Vagina (tissue), 2 donors: Measurements from ENCODE around the gene DICER1. TPM values are rescaled to one million over a fixed set of nuclear protein-coding genes. Genes with fewer than 3 reads are reported as not detected.
"Not testable (repeated sequence)": the region's sequence is repeated elsewhere in the genome, so short reads cannot be mapped to it uniquely, and the experiment has no call there.

Source experiments
- DNase-seq, 2 donors: peaks; one replicate each; pipeline ENCODE4 v3.0.0-alpha.2; 2017; ENCODE audit errors: extremely low spot score in 2 of 2
- H3K27ac ChIP-seq: fragments of 200-600 bp; sonication (generic); one replicate; pipeline ENCODE4 v1.5.1; 2019
- H3K27me3 ChIP-seq: fragments of 200-600 bp; sonication (generic); one replicate; pipeline ENCODE4 v1.5.1; 2019
- H3K36me3 ChIP-seq, 2 donors: fragments of 200-600 bp; sonication (generic); one replicate each; pipeline ENCODE4 v1.5.1; 2017 to 2019
- H3K4me1 ChIP-seq: fragments of 200-600 bp; sonication (generic); one replicate; pipeline ENCODE4 v1.5.1; 2019
- H3K4me3 ChIP-seq, 2 donors: fragments of 200-600 bp; sonication (generic); 1 replicate in 1 of 2; 2 replicates in 1 of 2; pipeline ENCODE4 v1.5.1; 2016 to 2019
- H3K9me3 ChIP-seq: fragments of 200-600 bp; sonication (generic); one replicate; pipeline ENCODE4 v1.5.1; 2019
- POLR2A ChIP-seq, 2 donors: fragments of 450-650 bp; IDR thresholded peaks; one replicate each; pipeline ENCODE4 v1.6.1; 2017; ENCODE audit warnings: antibody characterized with exemption in 2 of 2, mild to moderate bottlenecking in 2 of 2, moderate library complexity in 2 of 2
- POLR2AphosphoS5 ChIP-seq, 2 donors: sonication (generic); formaldehyde crosslinking; IDR thresholded peaks; one replicate each; pipeline ENCODE4 v1.9.0; 2017; ENCODE audit warnings: antibody characterized with exemption in 2 of 2, mild to moderate bottlenecking in 2 of 2, low read depth in 1 of 2; ENCODE audit not compliant: insufficient read depth in 1 of 2
- intact Hi-C: fragments of 100-400 bp; cut with DNase I; formaldehyde crosslinking; loops from one replicate; pipeline ENCODE4 v1.15.1; 2023
- total RNA-seq: library from RNA; depleted of rRNA; stranded (reverse); fragments of >200 nt; gene quantifications from one replicate; pipeline ENCODE4 v1.2.3, GENCODE V29; 2016
- TF ChIP-seq, protein P1 (sequence below), 3 experiments: fragments of 450-650 bp in 2 of 3; fragments of 200-600 bp in 1 of 3; sonication (generic) in 1 of 3; IDR thresholded peaks; one replicate each; pipeline ENCODE4 v1.5.1; 2017 to 2019; ENCODE audit warnings: antibody characterized with exemption in 3 of 3, mild to moderate bottlenecking in 2 of 3, moderate library complexity in 2 of 3

Gene DICER1
- total RNA-seq, 1 donor from 2014 or later = 68.3 TPM

DNA sequence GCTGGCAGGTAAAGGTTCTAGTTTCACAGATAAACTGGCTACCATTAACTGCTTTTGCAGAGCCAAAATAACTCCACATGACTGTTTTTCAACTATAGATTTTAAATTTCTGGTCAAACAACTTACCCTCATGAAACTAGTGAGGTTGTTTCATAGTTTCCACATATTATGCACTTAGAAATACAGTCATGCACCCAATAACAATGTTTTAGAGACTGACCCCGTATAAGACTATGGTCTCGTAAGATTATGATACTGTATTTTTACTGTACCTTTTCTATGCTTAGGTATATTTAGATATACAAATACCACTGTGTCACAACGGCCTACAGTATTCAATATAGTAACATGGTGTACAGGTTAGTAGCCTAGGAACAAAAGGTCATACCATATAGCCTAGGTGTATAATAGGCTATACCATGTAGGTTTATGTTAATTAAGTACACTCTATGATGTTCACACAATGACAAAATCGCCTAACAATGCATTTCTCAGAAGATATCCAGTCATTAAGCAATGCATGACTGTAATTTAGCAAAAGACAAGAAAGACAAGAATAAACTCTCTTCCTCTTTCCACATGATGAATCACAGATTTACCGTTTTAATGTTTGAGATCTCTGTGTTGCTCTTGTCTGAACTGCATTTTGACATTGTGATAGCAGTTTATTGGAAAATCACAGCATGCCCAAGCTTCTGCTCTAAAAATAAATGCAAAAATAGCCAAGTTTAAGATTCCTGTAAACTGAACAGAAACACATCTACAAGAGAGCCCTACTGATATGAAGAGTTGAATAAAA, 17.1 kb downstream of the DICER1 start:
- intact Hi-C loops = no loop called here
- H3K4me1 ChIP-seq = peaks cover 76% of the 10 kb centered on the region
- H3K27ac ChIP-seq = peak overlapping the region; percentile 29
- H3K36me3 ChIP-seq = no peaks in the 10 kb centered on the region
- no peak for DNase-seq
- H3K27me3 ChIP-seq = no peaks in the 10 kb centered on the region
- TF ChIP-seq POLR2A (IDR thresholded peaks at IDR 0.05) = no peak
- peak in 1 of 2 donors; percentile 31 for TF ChIP-seq POLR2AphosphoS5 (IDR thresholded peaks at IDR 0.05; ENCODE audit: insufficient read depth in 1 of 2, low read depth in 1 of 2)
- TF ChIP-seq, protein P1, sequence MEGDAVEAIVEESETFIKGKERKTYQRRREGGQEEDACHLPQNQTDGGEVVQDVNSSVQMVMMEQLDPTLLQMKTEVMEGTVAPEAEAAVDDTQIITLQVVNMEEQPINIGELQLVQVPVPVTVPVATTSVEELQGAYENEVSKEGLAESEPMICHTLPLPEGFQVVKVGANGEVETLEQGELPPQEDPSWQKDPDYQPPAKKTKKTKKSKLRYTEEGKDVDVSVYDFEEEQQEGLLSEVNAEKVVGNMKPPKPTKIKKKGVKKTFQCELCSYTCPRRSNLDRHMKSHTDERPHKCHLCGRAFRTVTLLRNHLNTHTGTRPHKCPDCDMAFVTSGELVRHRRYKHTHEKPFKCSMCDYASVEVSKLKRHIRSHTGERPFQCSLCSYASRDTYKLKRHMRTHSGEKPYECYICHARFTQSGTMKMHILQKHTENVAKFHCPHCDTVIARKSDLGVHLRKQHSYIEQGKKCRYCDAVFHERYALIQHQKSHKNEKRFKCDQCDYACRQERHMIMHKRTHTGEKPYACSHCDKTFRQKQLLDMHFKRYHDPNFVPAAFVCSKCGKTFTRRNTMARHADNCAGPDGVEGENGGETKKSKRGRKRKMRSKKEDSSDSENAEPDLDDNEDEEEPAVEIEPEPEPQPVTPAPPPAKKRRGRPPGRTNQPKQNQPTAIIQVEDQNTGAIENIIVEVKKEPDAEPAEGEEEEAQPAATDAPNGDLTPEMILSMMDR (IDR thresholded peaks at IDR 0.05) = no peak
- H3K4me3 ChIP-seq = no peak overlapping the region
- no peaks in the 10 kb centered on the region for H3K9me3 ChIP-seq

GRCh38 chr14:95138876-95139275, 18.5 kb downstream of the DICER1 start:
- Histone ChIP-seq H3K4me1 (peaks cover 82% of the 10 kb centered on the region), H3K27me3 (no peaks in the 10 kb centered on the region), H3K4me3 (no peak overlapping the region), H3K36me3 (no peaks in the 10 kb centered on the region), H3K27ac (no peak overlapping the region), H3K9me3 (no peaks in the 10 kb centered on the region)
- intact Hi-C loops = no loop called here
- TF ChIP-seq POLR2AphosphoS5 (IDR thresholded peaks at IDR 0.05; ENCODE audit: insufficient read depth in 1 of 2, low read depth in 1 of 2) = no peak
- TF ChIP-seq, protein P1 (IDR thresholded peaks at IDR 0.05) = no peak
- no peak for TF ChIP-seq POLR2A (IDR thresholded peaks at IDR 0.05)
- DNase-seq = no peak

- H3K36me3 ChIP-seq, H3K4me3 ChIP-seq, H3K9me3 ChIP-seq, H3K27ac ChIP-seq, intact Hi-C loops, DNase-seq, H3K27me3 ChIP-seq: not testable (repeated sequence)
- H3K4me1 ChIP-seq = peaks cover 80% of the 10 kb centered on the region
Measured at GRCh38 chr14:95138455-95138854, 18.9 kb downstream of the DICER1 start.

DNA sequence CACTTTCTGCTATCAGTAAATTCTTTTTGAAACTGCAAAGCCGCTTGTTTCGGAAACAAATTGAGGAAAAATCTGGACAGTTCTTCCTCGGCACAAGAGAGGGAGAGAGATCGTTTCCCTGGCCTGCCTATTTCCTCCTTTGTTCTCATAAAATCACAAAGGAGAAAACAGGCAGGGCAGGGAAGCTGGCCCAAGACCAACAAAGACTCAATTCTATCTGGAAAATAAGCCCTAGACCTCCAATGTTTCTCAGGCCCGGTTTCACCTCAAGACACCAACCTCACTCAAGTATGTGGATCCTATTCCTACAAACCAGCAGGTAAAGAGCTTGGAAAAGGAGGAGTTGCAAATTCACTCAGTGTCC, 19.5 kb downstream of the DICER1 start:
- intact Hi-C loops = no loop called here
- DNase-seq = no peak
- peak overlapping the region; percentile 64 for H3K27ac ChIP-seq
- TF ChIP-seq POLR2AphosphoS5 (IDR thresholded peaks at IDR 0.05; ENCODE audit: insufficient read depth in 1 of 2, low read depth in 1 of 2) = peak in 1 of 2 donors; percentile 20
- TF ChIP-seq, protein P1 (IDR thresholded peaks at IDR 0.05) = no peak
- H3K4me1 ChIP-seq = peaks cover 73% of the 10 kb centered on the region
- peaks cover 0 to 4% of the 10 kb centered on the region in 2 donors for H3K36me3 ChIP-seq
- no peaks in the 10 kb centered on the region for H3K27me3 ChIP-seq
- H3K4me3 ChIP-seq = no peak overlapping the region
- H3K9me3 ChIP-seq = no peaks in the 10 kb centered on the region

DNA sequence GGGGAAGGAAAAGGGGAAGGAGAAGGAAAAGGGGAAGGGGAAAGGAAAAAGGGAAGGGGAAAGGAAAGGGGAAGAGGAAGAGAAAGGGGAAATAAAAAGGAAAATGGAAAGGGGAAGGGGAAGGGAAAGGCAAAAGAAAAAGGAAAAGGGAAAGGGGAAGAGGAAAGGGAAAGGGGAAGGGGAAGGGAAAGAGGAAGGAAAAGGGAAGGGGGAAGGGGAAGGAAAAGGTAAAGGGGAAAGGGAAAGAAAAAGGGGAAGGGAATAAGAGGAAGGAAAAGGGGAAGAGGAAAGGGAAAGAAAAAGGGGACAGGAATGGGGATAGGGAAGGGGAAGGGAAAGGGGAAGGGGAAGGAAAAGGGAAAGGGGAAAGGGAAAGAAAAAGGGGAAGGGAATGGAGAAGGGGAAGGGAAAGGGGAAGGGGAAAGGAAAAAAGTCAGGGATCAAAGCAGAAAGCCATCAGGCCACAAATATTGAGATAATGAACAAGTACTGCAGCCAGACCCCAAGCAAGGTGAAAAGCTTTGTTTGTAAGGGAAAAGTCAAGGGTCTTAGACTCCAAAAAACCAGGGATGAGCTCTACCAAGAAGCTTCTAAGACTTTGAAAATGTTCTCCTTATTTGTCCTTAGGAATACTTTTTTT, 20.0 kb downstream of the DICER1 start:
- H3K27ac ChIP-seq = peak overlapping the region; percentile 64
- peaks cover 0 to 4% of the 10 kb centered on the region in 2 donors for H3K36me3 ChIP-seq
- DNase-seq = no peak
- peaks cover 68% of the 10 kb centered on the region for H3K4me1 ChIP-seq
- H3K27me3 ChIP-seq = no peaks in the 10 kb centered on the region
- no peaks in the 10 kb centered on the region for H3K9me3 ChIP-seq
- TF ChIP-seq, protein P1 (IDR thresholded peaks at IDR 0.05) = no peak
- TF ChIP-seq POLR2A (IDR thresholded peaks at IDR 0.05) (no peak), POLR2AphosphoS5 (IDR thresholded peaks at IDR 0.05; ENCODE audit: insufficient read depth in 1 of 2, low read depth in 1 of 2) (no peak)
- H3K4me3 ChIP-seq = peak overlapping the region in 1 of 2 donors; percentile 6
- intact Hi-C loops = no loop called here
